ENCODE data around the gene CLDN7. TPM values are rescaled to one million over a fixed set of nuclear protein-coding genes. Genes with fewer than 3 reads are reported as not detected.

Gene CLDN7
- total and polyA plus RNA-seq, 2 experiments from 2014 or later: 0.51 to 0.83 TPM

- Histone ChIP-seq H3K27me3 (peaks cover 44% of the 10 kb centered on the region), H3K27ac (no peak overlapping the region), H3K36me3 (peaks cover 15% of the 10 kb centered on the region), H3K4me3 (peak overlapping the region; percentile 25), H3K4me1 (ENCODE audit: low read depth) (peaks cover 5% of the 10 kb centered on the region), H3K9me3 (ENCODE audit: low read depth) (no peaks in the 10 kb centered on the region)
- TF ChIP-seq, protein P1, sequence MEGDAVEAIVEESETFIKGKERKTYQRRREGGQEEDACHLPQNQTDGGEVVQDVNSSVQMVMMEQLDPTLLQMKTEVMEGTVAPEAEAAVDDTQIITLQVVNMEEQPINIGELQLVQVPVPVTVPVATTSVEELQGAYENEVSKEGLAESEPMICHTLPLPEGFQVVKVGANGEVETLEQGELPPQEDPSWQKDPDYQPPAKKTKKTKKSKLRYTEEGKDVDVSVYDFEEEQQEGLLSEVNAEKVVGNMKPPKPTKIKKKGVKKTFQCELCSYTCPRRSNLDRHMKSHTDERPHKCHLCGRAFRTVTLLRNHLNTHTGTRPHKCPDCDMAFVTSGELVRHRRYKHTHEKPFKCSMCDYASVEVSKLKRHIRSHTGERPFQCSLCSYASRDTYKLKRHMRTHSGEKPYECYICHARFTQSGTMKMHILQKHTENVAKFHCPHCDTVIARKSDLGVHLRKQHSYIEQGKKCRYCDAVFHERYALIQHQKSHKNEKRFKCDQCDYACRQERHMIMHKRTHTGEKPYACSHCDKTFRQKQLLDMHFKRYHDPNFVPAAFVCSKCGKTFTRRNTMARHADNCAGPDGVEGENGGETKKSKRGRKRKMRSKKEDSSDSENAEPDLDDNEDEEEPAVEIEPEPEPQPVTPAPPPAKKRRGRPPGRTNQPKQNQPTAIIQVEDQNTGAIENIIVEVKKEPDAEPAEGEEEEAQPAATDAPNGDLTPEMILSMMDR (IDR thresholded peaks at IDR 0.05; ENCODE audit: low read depth, low read length): no peak
- no peak for DNase-seq (ENCODE audit: low read depth in 1 of 2, low spot score in 1 of 2)
Measured at GRCh38 chr17:7261379-7262191, 693 bp downstream of the CLDN7 start.

- H3K4me1 ChIP-seq (ENCODE audit: low read depth): peaks cover 5% of the 10 kb centered on the region
- peaks cover 44% of the 10 kb centered on the region for H3K27me3 ChIP-seq
- H3K27ac ChIP-seq: no peak overlapping the region
- TF ChIP-seq, protein P1 (IDR thresholded peaks at IDR 0.05; ENCODE audit: low read depth, low read length): no peak
- H3K36me3 ChIP-seq: peaks cover 15% of the 10 kb centered on the region
- DNase-seq (ENCODE audit: low read depth in 1 of 2, low spot score in 1 of 2): peak in 1 of 2 donors; percentile 53
- peak overlapping the region; percentile 25 for H3K4me3 ChIP-seq
- H3K9me3 ChIP-seq (ENCODE audit: low read depth): no peaks in the 10 kb centered on the region
Measured at GRCh38 chr17:7260651-7261378, 1.5 kb downstream of the CLDN7 start.

DNA sequence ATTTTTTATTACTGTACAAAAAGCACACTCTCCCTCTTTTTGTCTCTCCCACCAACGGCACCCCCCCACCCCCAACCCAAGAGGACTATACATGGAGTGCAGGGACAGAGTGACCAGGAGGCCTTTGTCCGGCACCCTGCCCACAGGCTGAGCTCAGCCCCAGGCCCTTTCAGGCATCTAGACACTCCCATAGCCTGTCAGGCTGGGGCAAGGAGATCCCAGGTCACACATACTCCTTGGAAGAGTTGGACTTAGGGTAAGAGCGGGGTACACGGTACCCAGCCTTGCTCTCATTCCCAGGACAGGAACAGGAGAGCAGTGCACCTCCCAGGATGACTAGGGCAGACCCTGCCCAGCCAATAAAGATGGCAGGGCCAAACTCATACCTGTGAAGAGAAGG, 2.1 kb downstream of the CLDN7 start:
- H3K9me3 ChIP-seq (ENCODE audit: low read depth): no peaks in the 10 kb centered on the region
- H3K4me3 ChIP-seq: no peak overlapping the region
- TF ChIP-seq, protein P1 (IDR thresholded peaks at IDR 0.05; ENCODE audit: low read depth, low read length): no peak
- no peak for DNase-seq (ENCODE audit: low read depth in 1 of 2, low spot score in 1 of 2)
- H3K36me3 ChIP-seq: peaks cover 18% of the 10 kb centered on the region
- peaks cover 44% of the 10 kb centered on the region for H3K27me3 ChIP-seq
- H3K27ac ChIP-seq: no peak overlapping the region
- H3K4me1 ChIP-seq (ENCODE audit: low read depth): peaks cover 5% of the 10 kb centered on the region

DNA sequence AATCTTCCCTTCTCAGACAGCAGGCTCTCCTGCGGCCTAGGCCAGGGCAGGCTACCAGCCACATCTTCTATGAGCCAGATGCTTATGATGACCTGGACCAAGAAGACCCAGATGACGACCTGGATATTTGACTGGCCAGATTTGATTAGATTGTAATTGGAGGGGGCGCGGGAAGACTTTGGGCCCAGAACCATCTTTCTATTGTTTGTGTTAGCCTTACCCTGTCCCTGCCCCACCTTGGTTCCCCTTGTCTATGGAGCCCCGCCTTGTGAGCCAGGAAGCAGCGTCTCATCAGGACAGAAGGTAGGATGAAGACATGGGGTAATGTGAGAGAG, 2.8 kb downstream of the CLDN7 start:
- Histone ChIP-seq H3K9me3 (ENCODE audit: low read depth) (no peaks in the 10 kb centered on the region), H3K4me3 (no peak overlapping the region), H3K27ac (no peak overlapping the region), H3K4me1 (ENCODE audit: low read depth) (peaks cover 5% of the 10 kb centered on the region), H3K27me3 (peaks cover 41% of the 10 kb centered on the region), H3K36me3 (peaks cover 18% of the 10 kb centered on the region)
- no peak for DNase-seq (ENCODE audit: low read depth in 1 of 2, low spot score in 1 of 2)
- TF ChIP-seq, protein P1 (IDR thresholded peaks at IDR 0.05; ENCODE audit: low read depth, low read length): no peak

DNA sequence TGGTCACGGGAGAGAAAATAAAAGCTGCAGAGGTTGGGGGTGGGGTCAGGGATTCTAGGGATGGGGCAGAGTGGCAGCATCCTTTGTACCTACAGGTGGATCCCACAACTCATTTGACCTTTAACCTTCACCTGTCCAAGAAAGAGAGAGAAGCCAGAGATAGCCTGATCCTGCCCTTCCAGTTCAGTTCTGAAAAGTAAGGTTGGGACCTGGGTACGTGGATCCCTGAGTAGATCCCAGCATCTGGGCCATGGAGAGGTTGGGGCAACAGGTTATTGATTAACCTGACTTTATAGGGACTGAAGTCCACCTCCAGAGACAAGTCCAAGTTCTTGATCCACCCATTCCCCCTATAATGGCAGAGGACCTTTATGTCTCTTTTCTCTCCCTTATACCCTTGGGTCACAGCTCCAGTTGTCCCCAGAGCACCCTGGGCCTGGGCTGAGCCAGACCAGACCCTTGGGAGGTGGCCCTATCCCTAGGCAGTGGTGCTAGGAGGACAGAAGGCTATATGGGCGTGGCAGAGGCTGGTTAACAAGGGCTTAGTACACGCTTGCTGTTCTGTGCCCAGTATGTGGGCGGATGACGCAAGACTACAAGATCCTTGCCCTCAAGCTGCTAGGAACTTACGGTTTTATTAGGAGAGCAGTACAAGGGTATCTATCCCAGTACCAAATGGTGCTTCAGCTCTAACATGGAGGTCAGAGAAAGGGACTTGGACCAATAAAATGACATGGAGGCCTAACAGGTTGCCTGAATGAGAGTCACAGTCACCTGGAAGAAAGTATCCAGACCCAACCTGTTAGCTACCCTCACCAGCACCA, 3.3 kb downstream of the CLDN7 start:
- TF ChIP-seq, protein P1 (IDR thresholded peaks at IDR 0.05; ENCODE audit: low read depth, low read length): no peak
- Histone ChIP-seq H3K9me3 (ENCODE audit: low read depth) (no peaks in the 10 kb centered on the region), H3K36me3 (peaks cover 22% of the 10 kb centered on the region), H3K4me1 (ENCODE audit: low read depth) (peaks cover 5% of the 10 kb centered on the region), H3K4me3 (no peak overlapping the region), H3K27me3 (peaks cover 36% of the 10 kb centered on the region), H3K27ac (no peak overlapping the region)
- peak in 1 of 2 donors; percentile 63 for DNase-seq (ENCODE audit: low read depth in 1 of 2, low spot score in 1 of 2)
